GM10266 (cell line): ENCODE data around the gene AKAP4.

ENCODE experiments used
- DNase-seq: peaks from one replicate; pipeline ENCODE4 v3.0.0; 2012; ENCODE audit errors: extremely low spot score
- CTCF ChIP-seq: IDR thresholded peaks from 2 replicates; pipeline ENCODE4 v1.5.1; 2012; ENCODE audit warnings: mild to moderate bottlenecking, low read depth; ENCODE audit not compliant: control insufficient read depth, insufficient read depth; ENCODE audit errors: missing control alignments

The AKAP4 gene

DNA sequence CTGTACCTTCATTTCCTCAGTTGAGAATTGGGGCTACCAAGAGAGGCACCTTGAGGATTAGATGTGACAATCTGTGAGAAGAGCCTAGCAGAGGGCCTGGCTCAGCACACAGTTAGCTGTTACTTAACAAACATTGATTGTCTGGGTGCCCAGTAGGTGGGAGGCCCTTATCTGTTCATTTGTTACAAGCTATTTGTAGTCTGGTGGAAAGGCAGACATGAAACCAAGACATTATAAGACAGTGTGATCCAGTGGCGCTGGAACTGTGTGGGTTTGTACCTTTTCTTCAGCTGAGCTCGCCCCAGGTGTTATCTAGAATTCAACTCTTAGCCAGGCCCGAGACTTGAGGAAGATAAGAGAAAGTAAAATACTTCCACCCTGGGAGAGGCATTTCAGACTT is 16.9 kb downstream of the AKAP4 start:
- TF ChIP-seq CTCF: no peak

DNA sequence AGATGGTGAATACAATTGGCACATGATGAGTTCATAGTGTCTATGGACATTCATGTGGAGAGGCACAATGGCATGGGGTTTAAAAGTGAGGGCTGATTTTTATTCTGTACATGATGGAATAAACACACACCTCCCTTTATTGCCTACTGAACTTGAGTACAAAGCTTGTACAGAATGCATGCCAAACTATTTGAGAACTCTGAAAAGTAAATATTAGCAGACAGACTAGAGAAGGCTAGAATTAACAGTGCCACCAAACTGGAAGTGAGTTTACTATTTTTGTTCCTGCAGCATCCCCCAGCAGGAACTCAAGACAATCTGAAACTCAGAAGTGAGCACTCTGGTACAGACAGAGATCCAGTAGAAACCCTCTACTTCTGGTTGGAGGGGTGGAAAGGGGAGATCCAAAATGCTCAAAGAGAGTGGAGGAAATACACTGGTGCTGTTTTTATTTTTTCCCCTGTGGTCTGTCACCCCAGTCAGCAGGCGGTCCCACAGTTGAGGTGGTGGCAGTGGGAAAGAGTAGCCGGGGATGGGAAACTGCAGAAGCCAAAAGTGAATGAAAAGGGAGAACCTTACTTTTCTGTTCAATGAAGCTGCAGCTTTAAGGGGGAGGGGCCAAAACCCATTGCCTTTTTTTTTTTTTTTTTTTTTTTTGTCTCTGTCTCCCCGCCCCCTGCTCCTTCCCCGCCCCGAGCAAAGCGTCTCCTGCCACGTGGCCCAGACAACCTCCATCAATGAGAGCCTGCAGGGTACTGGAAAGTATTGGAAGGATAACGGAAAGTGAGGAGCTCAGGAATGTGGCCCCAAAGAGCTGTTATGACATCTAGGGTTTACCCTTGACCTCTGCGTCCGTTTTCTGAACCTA is 20.5 kb downstream of the AKAP4 start:
- DNase-seq: no peak
- TF ChIP-seq CTCF: no peak

More for the DNA sequence above, 16.9 kb downstream of the AKAP4 start:
- no peak for DNase-seq

DNA sequence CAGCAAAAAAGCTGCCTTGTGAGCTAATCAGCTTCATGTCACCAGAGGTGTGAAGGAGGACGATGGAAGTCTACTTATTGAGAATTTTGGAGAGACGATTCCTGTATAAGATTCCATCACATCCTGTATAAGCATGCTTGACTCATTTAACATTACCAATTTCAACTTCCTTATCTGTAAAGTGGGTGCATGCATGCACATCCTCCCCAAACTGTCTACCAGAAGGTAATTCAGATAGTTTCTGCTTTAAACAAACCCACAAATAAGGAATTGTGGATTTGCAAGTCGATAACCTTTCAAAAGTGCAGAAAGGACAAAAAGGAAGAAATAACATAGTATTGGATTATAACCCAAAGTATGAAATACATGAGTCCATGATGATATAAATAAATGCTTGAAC is 31.1 kb downstream of the AKAP4 start:
- TF ChIP-seq CTCF: no peak
- DNase-seq: no peak

GRCh38 chrX:50168241-50168687 is 32.5 kb downstream of the AKAP4 start:
- TF ChIP-seq CTCF: no peak
- no peak for DNase-seq

- DNase-seq: no peak
- TF ChIP-seq CTCF: no peak
Observed at GRCh38 chrX:50167366-50167765, 33.4 kb downstream of the AKAP4 start.

DNA sequence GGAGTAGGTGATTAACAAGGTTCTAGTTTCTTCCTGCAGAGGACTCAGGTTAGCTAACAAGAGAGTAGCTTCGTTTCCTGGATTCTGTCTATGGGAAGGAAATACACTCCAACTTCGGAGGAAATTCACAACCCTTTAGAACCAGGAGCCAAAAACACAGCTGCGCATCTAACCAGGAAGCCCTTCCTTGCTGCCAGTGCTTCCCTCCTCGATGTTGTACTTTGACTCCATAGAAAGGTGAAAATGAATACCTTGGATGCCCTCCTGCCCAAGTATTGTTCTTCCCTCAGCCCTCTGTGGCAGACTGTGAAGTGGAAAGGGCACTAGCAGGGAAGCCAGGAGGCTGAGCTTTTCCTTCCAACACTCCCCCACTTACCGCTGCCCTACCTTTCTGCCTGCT is 35.1 kb downstream of the AKAP4 start:
- TF ChIP-seq CTCF: no peak

DNA sequence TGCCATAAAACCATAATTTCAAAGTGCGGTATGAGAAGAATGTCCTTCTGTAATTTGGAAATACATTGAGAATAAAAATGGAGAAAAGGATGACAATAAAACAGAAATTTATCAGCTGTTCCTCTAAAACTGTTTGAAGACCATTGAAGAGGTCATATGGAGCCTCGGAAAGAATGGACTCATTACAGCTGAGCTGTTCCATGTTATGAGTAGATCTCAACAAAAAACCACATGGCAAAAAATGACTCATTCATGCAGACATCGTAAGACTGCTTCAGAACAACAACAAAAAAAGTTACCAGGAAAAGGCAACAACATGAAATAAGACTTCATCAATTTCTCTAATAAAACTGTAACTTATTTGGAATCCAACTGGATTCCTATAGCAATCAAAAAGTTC is 39.7 kb downstream of the AKAP4 start:
- no peak for TF ChIP-seq CTCF
- DNase-seq: no peak

More for the DNA sequence above, 35.1 kb downstream of the AKAP4 start:
- no peak for DNase-seq
